Keratinocyte (primary cell): ENCODE results near the gene EFCAB6. TPM values are rescaled to one million over a fixed set of nuclear protein-coding genes. Genes with fewer than 3 reads are reported as not detected.

ENCODE experiments used
- DNase-seq: peaks from one replicate; pipeline ENCODE4 v3.0.0-alpha.2; 2011; ENCODE audit warnings: low read depth, missing footprints, low spot score
- FAIRE-seq: peaks from 2 replicates; lab custom pipeline; 2011; peaks lifted over from hg19 to GRCh38; lab: Jason Lieb, UNC
- H2AFZ ChIP-seq: 2 replicates; pipeline ENCODE4 v1.6.0; 2012; ENCODE audit warnings: low read length, control low read depth, inconsistent platforms; ENCODE audit not compliant: control insufficient read depth
- H3K27ac ChIP-seq: 2 replicates; pipeline ENCODE4 v1.5.1; 2011; ENCODE audit warnings: low read length; ENCODE audit not compliant: control insufficient read depth, insufficient read depth
- H3K27me3 ChIP-seq: 3 replicates; pipeline ENCODE4 v1.6.0; 2011; ENCODE audit warnings: low read length; ENCODE audit not compliant: control insufficient read depth, insufficient read depth; ENCODE audit errors: extremely low read depth
- H3K36me3 ChIP-seq, 2 experiments: 2 replicates in 1 of 2; 3 replicates in 1 of 2; pipeline ENCODE4 v1.5.1; 2011; ENCODE audit warnings: low read length in 2 of 2, mild to moderate bottlenecking in 1 of 2; ENCODE audit not compliant: control insufficient read depth in 2 of 2, insufficient read depth in 2 of 2; ENCODE audit errors: extremely low read depth in 1 of 2
- H3K4me1 ChIP-seq: 3 replicates; pipeline ENCODE4 v1.5.1; 2011; ENCODE audit warnings: low read length; ENCODE audit not compliant: control insufficient read depth, insufficient read depth; ENCODE audit errors: extremely low read depth
- H3K4me2 ChIP-seq: 3 replicates; pipeline ENCODE4 v1.6.0; 2011; ENCODE audit warnings: low read depth, low read length; ENCODE audit not compliant: control insufficient read depth, insufficient read depth; ENCODE audit errors: extremely low read depth
- H3K4me3 ChIP-seq, 3 experiments: fragments of 200-600 bp in 1 of 3; sonication (generic) in 1 of 3; 2 replicates in 2 of 3; 3 replicates in 1 of 3; pipeline ENCODE4 v1.5.1; 2011 to 2016; ENCODE audit warnings: low read length in 3 of 3, mild to moderate bottlenecking in 3 of 3, control low read depth in 2 of 3, inconsistent platforms in 1 of 3, low read depth in 1 of 3, mixed read lengths in 1 of 3, mixed run types in 1 of 3, moderate library complexity in 1 of 3; ENCODE audit not compliant: control insufficient read depth in 2 of 3, insufficient read depth in 2 of 3; ENCODE audit errors: extremely low read depth in 1 of 3
- H3K79me2 ChIP-seq: 2 replicates; pipeline ENCODE4 v1.6.0; 2012; ENCODE audit warnings: low read length; ENCODE audit not compliant: control insufficient read depth, insufficient read depth
- H3K9ac ChIP-seq: 3 replicates; pipeline ENCODE4 v1.6.0; 2011; ENCODE audit warnings: low read length; ENCODE audit not compliant: control insufficient read depth, insufficient read depth; ENCODE audit errors: extremely low read depth
- H3K9me1 ChIP-seq: 3 replicates; pipeline ENCODE4 v1.6.0; 2011; ENCODE audit warnings: low read length; ENCODE audit not compliant: control insufficient read depth, insufficient read depth; ENCODE audit errors: extremely low read depth
- H3K9me3 ChIP-seq: 2 replicates; pipeline ENCODE4 v1.5.1; 2012; ENCODE audit warnings: low read depth, low read length; ENCODE audit not compliant: control insufficient read depth
- H4K20me1 ChIP-seq: 3 replicates; pipeline ENCODE4 v1.6.0; 2011; ENCODE audit warnings: low read length; ENCODE audit not compliant: control insufficient read depth, insufficient read depth; ENCODE audit errors: extremely low read depth
- CTCF ChIP-seq, 3 experiments: IDR thresholded peaks in 1 of 3; conservative IDR thresholded peaks in 1 of 3; optimal IDR thresholded peaks in 1 of 3; 2 replicates in 2 of 3; 3 replicates in 1 of 3; pipeline versions ENCODE3 to v1.5.1; 2011; ENCODE audit warnings: low read length in 3 of 3, mild to moderate bottlenecking in 3 of 3, moderate library complexity in 2 of 3, control low read depth in 1 of 3, inconsistent platforms in 1 of 3; ENCODE audit not compliant: insufficient read depth in 2 of 3; ENCODE audit errors: extremely low read depth in 1 of 3
- EZH2 ChIP-seq: IDR thresholded peaks from one replicate; pipeline ENCODE4 v1.6.1; 2012; ENCODE audit warnings: inconsistent platforms, mild to moderate bottlenecking, low read length, moderate library complexity
- dilution Hi-C: fragments of 300-500 bp; cut with MboI; formaldehyde crosslinking; loops from one replicate; pipeline ENCODE4 v1.7.0; 2020; ENCODE audit warnings: low sequenced_read_pairs; ENCODE audit not compliant: extremely low pct_ligation_motif_present
- polyA plus RNA-seq, 5 experiments: library from polyadenylated mRNA; depleted of rRNA in 3 of 5; stranded (reverse) in 3 of 5; stranded (forward) in 1 of 5; unstranded in 1 of 5; fragments of >200 nt; gene quantifications; 1 replicate in 1 of 5; 2 replicates in 3 of 5; 3 replicates in 1 of 5; pipeline versions ENCODE4 v1.2.1 to v1.2.3, GENCODE V29; 2011 to 2012; ENCODE audit warnings: missing spikeins in 2 of 5, low read depth in 1 of 5, low replicate concordance in 1 of 5

The EFCAB6 gene
- polyA plus RNA-seq, 1 donor (not counting 4 experiments of a cell fraction or from before 2014, with no cell fraction given), result 0.18 TPM

- H2AFZ ChIP-seq, result no peak overlapping the region
- no peak overlapping the region for H3K9ac ChIP-seq
- no peak for TF ChIP-seq EZH2
- no peak for TF ChIP-seq CTCF (optimal IDR thresholded peaks at IDR 0.05 in 1 of 3, IDR thresholded peaks at IDR 0.05 in 1 of 3, conservative IDR thresholded peaks at IDR 0.05 in 1 of 3; ENCODE audit: extremely low read depth in 1 of 3, insufficient read depth in 2 of 3, low read length in 3 of 3)
- H3K9me1 ChIP-seq, result no peaks in the 10 kb centered on the region
- dilution Hi-C loops, result no loop called here
- FAIRE-seq (no peak), DNase-seq (no peak)
- no peaks in the 10 kb centered on the region for H3K27me3 ChIP-seq
- H3K79me2 ChIP-seq, result no peaks in the 10 kb centered on the region
- H3K4me3 ChIP-seq, result no peak overlapping the region
- no peak overlapping the region for H3K27ac ChIP-seq
- H3K4me1 ChIP-seq, result peaks cover 13% of the 10 kb centered on the region
- no peaks in the 10 kb centered on the region for H3K36me3 ChIP-seq
- no peak overlapping the region for H3K4me2 ChIP-seq
- H3K9me3 ChIP-seq, result no peaks in the 10 kb centered on the region
- H4K20me1 ChIP-seq, result no peaks in the 10 kb centered on the region
Measured at GRCh38 chr22:43515902-43516301, 296.2 kb downstream of the EFCAB6 start.

GRCh38 chr22:43515411-43515810 lies 296.7 kb downstream of the EFCAB6 start:
- Histone ChIP-seq H2AFZ (no peak overlapping the region), H4K20me1 (no peaks in the 10 kb centered on the region), H3K9me1 (no peaks in the 10 kb centered on the region), H3K27me3 (no peaks in the 10 kb centered on the region), H3K9ac (no peak overlapping the region), H3K4me1 (peaks cover 13% of the 10 kb centered on the region), H3K4me2 (no peak overlapping the region), H3K9me3 (no peaks in the 10 kb centered on the region), H3K27ac (no peak overlapping the region), H3K4me3 (no peak overlapping the region), H3K36me3 (no peaks in the 10 kb centered on the region), H3K79me2 (no peaks in the 10 kb centered on the region)
- TF ChIP-seq CTCF (optimal IDR thresholded peaks at IDR 0.05 in 1 of 3, IDR thresholded peaks at IDR 0.05 in 1 of 3, conservative IDR thresholded peaks at IDR 0.05 in 1 of 3; ENCODE audit: extremely low read depth in 1 of 3, insufficient read depth in 2 of 3, low read length in 3 of 3) (no peak), EZH2 (no peak)
- FAIRE-seq (no peak), DNase-seq (no peak)
- dilution Hi-C loops, result no loop called here
